Spleen (tissue), 7 donors: ENCODE data around the gene PRKG1.

ENCODE experiments used
- POLR2A ChIP-seq, 3 donors: fragments of 450-650 bp; IDR thresholded peaks; one replicate each; pipeline ENCODE4 v1.5.1; 2017; ENCODE audit warnings: antibody characterized with exemption in 3 of 3, mild to moderate bottlenecking in 1 of 3
- TF ChIP-seq, protein P1 (sequence below), 11 experiments: fragments of 200-600 bp in 7 of 11; fragments of 450-650 bp in 4 of 11; sonication (generic) in 4 of 11; IDR thresholded peaks in 8 of 11; conservative IDR thresholded peaks in 3 of 11; 1 replicate in 7 of 11; 2 replicates in 4 of 11; pipeline versions ENCODE4 v1.4.0 to v1.8.0; 2016 to 2021; ENCODE audit warnings: antibody characterized with exemption in 11 of 11, inconsistent platforms in 4 of 11, mild to moderate bottlenecking in 1 of 11
- donor health status: DM: no; HTN: no; CAD: no; lungs with moderate emphysema.
- donor health status: DM: no; HTN: no; CAD: no.
- donor health status: DM: no; HTN: no; CAD: no.

DNA sequence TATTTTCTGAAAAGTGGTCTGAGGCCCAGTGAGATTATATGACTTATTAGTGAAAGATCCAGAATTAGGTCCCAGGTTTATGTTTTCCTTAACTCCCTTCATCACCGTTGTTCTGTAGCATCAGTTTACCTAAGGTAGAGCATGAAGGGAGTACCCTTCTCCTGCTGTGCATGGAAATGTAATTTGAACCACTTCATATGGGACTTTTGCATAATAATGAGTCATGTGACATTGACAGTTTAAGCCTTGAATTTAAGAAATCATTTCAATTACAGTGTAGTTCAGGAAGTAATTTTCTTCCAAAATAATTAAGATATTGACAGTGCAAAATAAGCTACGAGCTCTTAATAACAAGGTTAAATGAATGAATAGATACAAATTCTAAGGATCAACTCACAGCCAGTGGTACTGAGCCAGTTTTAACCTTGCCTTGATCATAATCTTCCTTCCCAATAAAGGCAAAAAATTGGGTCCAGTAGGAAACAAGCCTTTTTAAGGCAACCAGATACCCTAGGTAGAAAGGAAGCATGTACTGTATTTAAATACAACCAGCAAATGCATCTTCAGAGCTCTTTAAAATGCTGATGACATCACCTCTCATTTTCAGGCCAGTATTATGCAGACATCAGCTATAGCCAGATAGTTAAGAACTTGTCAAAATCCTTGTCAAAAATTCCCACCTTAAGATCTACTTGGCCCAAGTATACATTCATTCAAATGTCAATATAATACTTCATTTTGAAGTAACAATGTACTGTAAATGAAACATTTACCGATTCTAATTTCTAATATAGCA, 1191.0 kb downstream of the PRKG1 start:
- no peak for TF ChIP-seq POLR2A (IDR thresholded peaks at IDR 0.05)
- TF ChIP-seq, protein P1, sequence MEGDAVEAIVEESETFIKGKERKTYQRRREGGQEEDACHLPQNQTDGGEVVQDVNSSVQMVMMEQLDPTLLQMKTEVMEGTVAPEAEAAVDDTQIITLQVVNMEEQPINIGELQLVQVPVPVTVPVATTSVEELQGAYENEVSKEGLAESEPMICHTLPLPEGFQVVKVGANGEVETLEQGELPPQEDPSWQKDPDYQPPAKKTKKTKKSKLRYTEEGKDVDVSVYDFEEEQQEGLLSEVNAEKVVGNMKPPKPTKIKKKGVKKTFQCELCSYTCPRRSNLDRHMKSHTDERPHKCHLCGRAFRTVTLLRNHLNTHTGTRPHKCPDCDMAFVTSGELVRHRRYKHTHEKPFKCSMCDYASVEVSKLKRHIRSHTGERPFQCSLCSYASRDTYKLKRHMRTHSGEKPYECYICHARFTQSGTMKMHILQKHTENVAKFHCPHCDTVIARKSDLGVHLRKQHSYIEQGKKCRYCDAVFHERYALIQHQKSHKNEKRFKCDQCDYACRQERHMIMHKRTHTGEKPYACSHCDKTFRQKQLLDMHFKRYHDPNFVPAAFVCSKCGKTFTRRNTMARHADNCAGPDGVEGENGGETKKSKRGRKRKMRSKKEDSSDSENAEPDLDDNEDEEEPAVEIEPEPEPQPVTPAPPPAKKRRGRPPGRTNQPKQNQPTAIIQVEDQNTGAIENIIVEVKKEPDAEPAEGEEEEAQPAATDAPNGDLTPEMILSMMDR (IDR thresholded peaks at IDR 0.05 in 8 of 11, conservative IDR thresholded peaks at IDR 0.05 in 3 of 11), result no peak
